ENCODE data around the gene CDC20. TPM values are rescaled to one million over a fixed set of nuclear protein-coding genes. Genes with fewer than 3 reads are reported as not detected.

CDC20 gene
- total and polyA plus RNA-seq, 2 of the 8 experiments (the other 6 are each of a cell fraction or from before 2014, with no cell fraction given) = 214 to 221 TPM

DNA sequence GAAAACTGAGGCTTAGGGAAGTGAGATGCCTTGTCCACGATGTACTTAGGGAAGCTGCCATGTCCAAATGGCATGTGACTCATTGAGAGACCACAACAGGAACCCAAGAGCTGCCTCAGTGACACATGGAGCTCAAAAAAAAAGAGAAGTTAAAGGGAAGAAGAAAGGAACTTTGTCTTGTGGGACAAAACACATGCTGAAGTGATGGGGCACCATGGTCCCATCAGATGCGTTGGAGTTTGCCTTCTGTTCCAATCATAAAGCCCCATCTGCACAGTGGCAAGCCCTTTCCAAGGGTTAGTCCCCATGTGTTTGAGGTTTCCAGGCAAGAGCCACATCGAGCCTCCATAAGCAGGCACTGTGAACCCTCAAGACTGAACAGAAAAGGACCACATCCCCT lies 22.8 kb downstream of the CDC20 start:
- no peak overlapping the region for H2BK20ac ChIP-seq (ENCODE audit: low read length)
- no peak overlapping the region for H2AFZ ChIP-seq (ENCODE audit: low read length)
- no peak overlapping the region for H3K14ac ChIP-seq (ENCODE audit: insufficient read length)
- no peak overlapping the region for H2BK15ac ChIP-seq (ENCODE audit: low read length)
- H4K5ac ChIP-seq (ENCODE audit: insufficient read length, low read depth, low read length) = no peak overlapping the region
- no peak overlapping the region for H4K91ac ChIP-seq (replicated peaks; ENCODE audit: insufficient read length, low read length)
- TF ChIP-seq CHD1 (IDR thresholded peaks at IDR 0.05; ENCODE audit: low read depth, low read length) = no peak
- no peak for TF ChIP-seq CTBP2 (IDR thresholded peaks at IDR 0.05; ENCODE audit: borderline replicate concordance, insufficient read depth, insufficient read length, low read length)
- TF ChIP-seq SIN3A (conservative IDR thresholded peaks at IDR 0.05 in 1 of 2, IDR thresholded peaks at IDR 0.05 in 1 of 2; ENCODE audit: low read depth in 1 of 2, low read length in 2 of 2) = no peak
- no peak for TF ChIP-seq ASH2L (IDR thresholded peaks at IDR 0.05; ENCODE audit: low read length)
- no peak for TF ChIP-seq RNF2 (IDR thresholded peaks at IDR 0.05; ENCODE audit: borderline replicate concordance, low read depth, low read length, missing control alignments, poor library complexity, severe bottlenecking)
- H2AK5ac ChIP-seq (ENCODE audit: low read depth, low read length) = no peak overlapping the region
- H2BK12ac ChIP-seq (ENCODE audit: low read depth, low read length) = no peak overlapping the region
- no peak overlapping the region for H3K4ac ChIP-seq (replicated peaks; ENCODE audit: insufficient read length, low read depth, low read length)
- FAIRE-seq (no peak), DNase-seq (ENCODE audit: low read depth in 1 of 2, low spot score in 2 of 2) (no peak)
- no peak overlapping the region for H2BK5ac ChIP-seq (ENCODE audit: low read depth, low read length)
- no peak overlapping the region for H2BK120ac ChIP-seq (replicated peaks; ENCODE audit: low read depth, low read length)
- H3K4me1 ChIP-seq (replicated peaks in 1 of 4; ENCODE audit: control insufficient read depth in 3 of 4, insufficient read depth in 4 of 4, low read length in 3 of 4) = no peaks in the 10 kb centered on the region
- no peak overlapping the region for H3K56ac ChIP-seq (replicated peaks; ENCODE audit: insufficient read length, low read depth, low read length)
- POLR2A ChIA-PET (ENCODE audit: partially characterized antibody) = interaction anchor here (0.7 to 1.5 kb wide), 4 partner anchors 9 to 23 kb away, joined by 3 to 9 read pairs (median 4); partner anchors contain the start of gene ELOVL1
- H3K36me3 ChIP-seq (ENCODE audit: control insufficient read depth in 2 of 4, insufficient read depth in 4 of 4, low read length in 3 of 4) = peaks cover 5 to 37% (median 33%) of the 10 kb centered on the region in 4 experiments
- H3K4me2 ChIP-seq (ENCODE audit: insufficient read depth in 1 of 2, low read depth in 2 of 2, low read length in 2 of 2) = no peak overlapping the region
- no peak overlapping the region for H3K9ac ChIP-seq (replicated peaks in 1 of 4; ENCODE audit: extremely low read depth in 1 of 4, low read depth in 3 of 4, low read length in 3 of 4)
- no peaks in the 10 kb centered on the region for H3K79me2 ChIP-seq (ENCODE audit: control insufficient read depth in 1 of 2, insufficient read depth in 2 of 2, low read length in 2 of 2)
- CTCF ChIA-PET (ENCODE audit: partially characterized antibody) = interaction anchor here (0.6 to 3.8 kb wide), 11 partner anchors 9 to 155 kb away, joined by 3 to 15 read pairs (median 5); partner anchors contain the start of gene CDC20
- 95% methylated on average over 3 of the region's 3 CpGs; no CpG with 5 or more reads in 1 of the 2 experiments for WGBS, 2 experiments (ENCODE audit: extremely low coverage in 1 of 2, insufficient coverage in 1 of 2, insufficient read length in 1 of 2, insufficient replicate concordance in 2 of 2, low coverage in 1 of 2, low lambda C conversion rate in 2 of 2, missing lambda C conversion rate in 1 of 2)
- H3K23me2 ChIP-seq (ENCODE audit: low read depth, low read length) = no peaks in the 10 kb centered on the region
- H3K27me3 ChIP-seq (replicated peaks in 1 of 4; ENCODE audit: control insufficient read depth in 3 of 4, extremely low read depth in 1 of 4, insufficient read depth in 3 of 4, low read length in 3 of 4) = no peaks in the 10 kb centered on the region
- H3K79me1 ChIP-seq (ENCODE audit: low read depth, low read length) = no peaks in the 10 kb centered on the region
- no peak overlapping the region for H4K8ac ChIP-seq (ENCODE audit: extremely low read depth, insufficient read depth, low read length)
- H3K4me3 ChIP-seq (ENCODE audit: extremely low read depth in 1 of 4, insufficient read depth in 2 of 4, low read depth in 3 of 4, low read length in 4 of 4) = no peak overlapping the region
- H3K23ac ChIP-seq (ENCODE audit: insufficient read length) = no peak overlapping the region
- no peak overlapping the region for H3K27ac ChIP-seq (ENCODE audit: low read depth, low read length)
- no peaks in the 10 kb centered on the region for H3K9me3 ChIP-seq (ENCODE audit: insufficient read depth in 2 of 2, low read depth in 1 of 2, low read length in 1 of 2)
- H3K18ac ChIP-seq (ENCODE audit: extremely low read depth, low read length) = no peak overlapping the region
- H4K20me1 ChIP-seq (replicated peaks in 1 of 2; ENCODE audit: control insufficient read depth in 1 of 2, insufficient read depth in 2 of 2, low read length in 2 of 2) = no peaks in the 10 kb centered on the region

All from H1 (cell line).